SU-DHL-6 (cell line): Measurements from ENCODE around the gene FTCDNL1.

Source experiments
- H2AFZ ChIP-seq: fragments of 200-600 bp; sonication (generic); 2 replicates; pipeline ENCODE4 v1.6.1; 2014; ENCODE audit warnings: low read depth, mild to moderate bottlenecking, moderate library complexity, mixed read lengths, antibody characterized with exemption, low read length; ENCODE audit not compliant: severe bottlenecking
- H3F3A ChIP-seq: fragments of 200-600 bp; shearing (Covaris generic); 2 replicates; pipeline ENCODE4 v1.6.0; 2016; ENCODE audit warnings: antibody characterized with exemption, mild to moderate bottlenecking; ENCODE audit not compliant: insufficient read depth
- H3K27ac ChIP-seq: fragments of 200-600 bp; sonication (generic); 2 replicates; pipeline ENCODE4 v1.5.1; 2016; ENCODE audit warnings: low read depth, mild to moderate bottlenecking, low read length, moderate library complexity, mixed read lengths
- H3K27me3 ChIP-seq: fragments of 200-600 bp; sonication (generic), shearing (Covaris generic); 2 replicates; pipeline ENCODE4 v1.6.0; 2014; ENCODE audit warnings: mild to moderate bottlenecking, low read length
- H3K36me3 ChIP-seq: fragments of 200-600 bp; sonication (generic); 2 replicates; pipeline ENCODE4 v1.6.1; 2014; ENCODE audit warnings: mild to moderate bottlenecking, low read length, mixed read lengths
- H3K4me2 ChIP-seq: fragments of 300-600, 200-600 bp; shearing (Covaris generic), sonication (generic); 2 replicates; pipeline ENCODE4 v1.6.0; 2014; ENCODE audit warnings: low read length, low read depth, mild to moderate bottlenecking; ENCODE audit not compliant: poor library complexity, severe bottlenecking
- H3K4me3 ChIP-seq: fragments of 200-600 bp; sonication (generic); 2 replicates; pipeline ENCODE4 v1.5.1; 2014; ENCODE audit warnings: antibody characterized with exemption, low read length, mild to moderate bottlenecking, mixed read lengths; ENCODE audit not compliant: insufficient read depth, poor library complexity, severe bottlenecking
- H3K79me2 ChIP-seq: fragments of 200-600 bp; sonication (generic); 2 replicates; pipeline ENCODE4 v1.6.1; 2014; ENCODE audit warnings: mild to moderate bottlenecking, low read length, moderate library complexity; ENCODE audit not compliant: insufficient read depth
- H3K9ac ChIP-seq: fragments of 200-600 bp; sonication (generic); 2 replicates; pipeline ENCODE4 v1.7.0; 2014; ENCODE audit warnings: mild to moderate bottlenecking, low read length
- H3K9me2 ChIP-seq: fragments of 200-600 bp; sonication (generic); replicated peaks from 2 replicates; pipeline ENCODE4 v1.6.1; 2014; ENCODE audit warnings: low read length; ENCODE audit not compliant: insufficient read depth
- H3K9me3 ChIP-seq: fragments of 200-600 bp; sonication (generic); 2 replicates; pipeline ENCODE4 v1.6.1; 2014; ENCODE audit warnings: low read length, mixed read lengths; ENCODE audit not compliant: insufficient read depth
- H4K20me1 ChIP-seq: fragments of 200-600 bp; sonication (generic); 2 replicates; pipeline ENCODE4 v1.6.1; 2014; ENCODE audit warnings: low read depth, mild to moderate bottlenecking, antibody characterized with exemption, low read length, moderate library complexity, mixed read lengths
- CTCF ChIP-seq: fragments of 200-600 bp; sonication (generic); IDR thresholded peaks from one replicate; pipeline ENCODE4 v1.5.1; 2017; ENCODE audit warnings: antibody characterized with exemption, mild to moderate bottlenecking, low read length, moderate library complexity; ENCODE audit not compliant: insufficient read depth, poor library complexity, severe bottlenecking
- EZH2phosphoT487 ChIP-seq: fragments of 200-600 bp; sonication (generic), shearing (Covaris generic); conservative IDR thresholded peaks from 2 replicates; pipeline ENCODE4 v1.6.1; 2018; ENCODE audit warnings: mild to moderate bottlenecking, antibody characterized with exemption, low read length, moderate library complexity, mixed read lengths

FTCDNL1 gene

GRCh38 chr2:199874209-199874608, 23.2 kb upstream of the FTCDNL1 start:
- Histone ChIP-seq H3K27ac (no peak overlapping the region), H3K9me2 (no peaks in the 10 kb centered on the region), H3K79me2 (no peaks in the 10 kb centered on the region), H3K4me2 (no peak overlapping the region), H2AFZ (no peak overlapping the region), H3K27me3 (no peaks in the 10 kb centered on the region), H3K9me3 (peaks cover 5% of the 10 kb centered on the region; the same call in 1 of the 2 replicates), H3F3A (no peaks in the 10 kb centered on the region), H4K20me1 (no peaks in the 10 kb centered on the region), H3K36me3 (no peaks in the 10 kb centered on the region), H3K4me3 (no peak overlapping the region), H3K9ac (no peak overlapping the region)
- TF ChIP-seq EZH2phosphoT487: no peak

- Histone ChIP-seq H3K27me3 (no peaks in the 10 kb centered on the region), H2AFZ (no peak overlapping the region), H3K36me3 (no peaks in the 10 kb centered on the region), H3K9me2 (no peaks in the 10 kb centered on the region), H4K20me1 (no peaks in the 10 kb centered on the region), H3K4me3 (no peak overlapping the region), H3K9ac (no peak overlapping the region), H3F3A (no peaks in the 10 kb centered on the region), H3K9me3 (peaks cover 5% of the 10 kb centered on the region; the same call in 1 of the 2 replicates), H3K27ac (no peak overlapping the region), H3K4me2 (no peak overlapping the region), H3K79me2 (no peaks in the 10 kb centered on the region)
- TF ChIP-seq CTCF: no peak
- no peak for TF ChIP-seq EZH2phosphoT487
Observed at GRCh38 chr2:199870581-199870980, 19.6 kb upstream of the FTCDNL1 start.

- Histone ChIP-seq H3K4me2 (no peak overlapping the region), H3F3A (no peaks in the 10 kb centered on the region), H3K9me2 (no peaks in the 10 kb centered on the region), H2AFZ (no peak overlapping the region), H3K27ac (no peak overlapping the region), H3K4me3 (no peak overlapping the region), H4K20me1 (no peaks in the 10 kb centered on the region), H3K27me3 (no peaks in the 10 kb centered on the region), H3K79me2 (no peaks in the 10 kb centered on the region), H3K36me3 (no peaks in the 10 kb centered on the region), H3K9ac (no peak overlapping the region), H3K9me3 (peaks cover 5% of the 10 kb centered on the region; the same call in 1 of the 2 replicates)
- TF ChIP-seq EZH2phosphoT487 (no peak), CTCF (no peak)
Observed at GRCh38 chr2:199869653-199870052, 18.7 kb upstream of the FTCDNL1 start.

- H2AFZ ChIP-seq: no peak overlapping the region
- no peaks in the 10 kb centered on the region for H4K20me1 ChIP-seq
- no peak overlapping the region for H3K9ac ChIP-seq
- H3K9me2 ChIP-seq: no peaks in the 10 kb centered on the region
- no peaks in the 10 kb centered on the region for H3K36me3 ChIP-seq
- no peaks in the 10 kb centered on the region for H3K79me2 ChIP-seq
- H3K4me3 ChIP-seq: no peak overlapping the region
- no peaks in the 10 kb centered on the region for H3K27me3 ChIP-seq
- no peaks in the 10 kb centered on the region for H3F3A ChIP-seq
- H3K4me2 ChIP-seq: no peak overlapping the region
- peaks cover 5% of the 10 kb centered on the region; the same call in 1 of the 2 replicates for H3K9me3 ChIP-seq
- no peak overlapping the region for H3K27ac ChIP-seq
- TF ChIP-seq EZH2phosphoT487: no peak
- TF ChIP-seq CTCF: no peak
Observed at GRCh38 chr2:199869227-199869541, 18.2 kb upstream of the FTCDNL1 start.
